Activated CD4-positive, alpha-beta T cell treated with anti-CD3 and anti-CD28 coated beads for 4 hours (primary cell): ENCODE measurements around the gene ITGB3.

Experiments
- DNase-seq, 2 donors: peaks; one replicate each; pipeline ENCODE4 v3.0.0-alpha.2; 2020

The ITGB3 gene

DNA sequence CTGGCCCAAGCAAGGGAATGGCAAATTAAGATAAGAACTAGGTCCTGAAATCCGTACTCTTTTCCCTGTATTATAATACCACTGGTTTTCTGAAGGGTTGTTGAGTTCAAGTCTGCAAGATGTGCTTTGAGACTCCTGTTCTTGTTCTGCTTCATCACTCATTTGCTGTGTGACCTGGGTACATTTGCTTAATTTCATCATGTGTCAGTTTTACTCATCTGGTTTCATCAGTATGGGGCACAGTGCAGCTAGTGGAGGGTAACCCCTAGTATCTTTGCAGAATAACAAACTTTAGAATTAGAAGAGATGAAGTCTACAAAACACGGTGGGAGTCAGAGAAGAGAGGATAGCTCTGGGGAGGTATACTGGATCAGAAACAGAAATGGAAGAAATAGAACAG, 48.2 kb downstream of the ITGB3 start:
- no peak for DNase-seq

DNA sequence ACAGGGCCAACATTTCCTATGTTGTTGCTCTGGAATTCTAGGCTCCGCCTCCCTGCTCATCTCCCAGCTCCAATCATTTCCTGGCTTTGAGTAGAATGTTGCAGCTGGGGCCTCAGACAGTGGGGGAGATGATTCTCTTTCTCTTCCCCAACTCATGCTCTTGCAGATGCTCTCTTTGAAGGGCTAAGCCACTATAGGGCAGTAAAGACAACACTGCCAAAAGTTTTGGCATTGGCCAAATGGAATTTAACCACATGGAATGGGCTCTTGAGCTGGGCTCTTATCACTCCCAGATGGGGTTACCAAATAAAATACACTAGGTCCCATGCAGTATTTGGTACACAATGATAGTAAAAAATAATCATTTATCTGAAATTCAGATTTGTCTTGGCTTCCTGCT, 50.6 kb downstream of the ITGB3 start:
- no peak for DNase-seq

DNA sequence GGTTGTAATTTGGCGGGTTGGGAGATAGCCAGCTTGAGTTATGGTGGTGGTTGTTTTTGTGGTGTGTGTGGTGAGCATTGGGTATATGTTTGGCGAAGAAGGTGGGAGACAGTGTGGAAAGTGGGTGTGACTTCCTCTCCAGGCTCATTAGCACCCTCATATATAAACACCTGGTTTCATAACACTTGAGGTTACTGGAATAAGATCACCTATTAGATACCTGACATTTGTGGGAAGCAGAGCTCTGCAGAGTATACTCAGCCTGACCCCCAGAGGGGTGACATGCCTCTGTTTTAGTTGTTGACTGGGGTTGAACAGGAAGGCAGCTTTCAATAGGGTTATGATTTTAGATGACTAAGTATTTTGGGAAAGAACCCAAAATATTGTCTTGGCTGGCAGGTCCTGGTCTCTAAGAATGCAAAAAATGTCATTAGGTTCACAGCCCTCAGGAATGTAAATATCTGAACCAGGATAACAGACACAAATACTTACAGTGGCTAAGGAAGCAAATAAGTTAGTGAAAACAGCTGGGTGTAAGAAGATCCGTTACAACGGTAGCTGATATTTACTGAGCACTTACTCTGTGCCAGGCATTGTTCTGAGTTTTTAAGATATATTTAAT, 51.8 kb downstream of the ITGB3 start:
- no peak for DNase-seq

GRCh38 chr17:47310186-47310733, 56.6 kb downstream of the ITGB3 start:
- no peak for DNase-seq

DNA sequence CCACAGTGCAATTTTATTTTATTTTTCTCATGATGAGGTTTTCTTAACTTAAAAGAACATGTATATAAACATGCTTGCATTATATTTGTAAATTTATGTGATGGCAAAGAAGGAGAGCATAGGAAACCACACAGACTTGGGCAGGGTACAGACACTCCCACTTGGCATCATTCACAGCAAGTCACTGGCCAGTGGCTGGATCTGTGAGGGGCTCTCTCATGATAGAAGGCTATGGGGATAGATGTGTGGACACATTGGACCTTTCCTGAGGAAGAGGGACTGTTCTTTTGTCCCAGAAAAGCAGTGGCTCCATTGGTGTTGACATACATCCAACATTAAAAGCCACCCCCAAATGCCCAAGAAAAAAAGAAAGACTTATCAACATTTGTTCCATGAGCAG, 57.8 kb downstream of the ITGB3 start:
- no peak for DNase-seq

DNA sequence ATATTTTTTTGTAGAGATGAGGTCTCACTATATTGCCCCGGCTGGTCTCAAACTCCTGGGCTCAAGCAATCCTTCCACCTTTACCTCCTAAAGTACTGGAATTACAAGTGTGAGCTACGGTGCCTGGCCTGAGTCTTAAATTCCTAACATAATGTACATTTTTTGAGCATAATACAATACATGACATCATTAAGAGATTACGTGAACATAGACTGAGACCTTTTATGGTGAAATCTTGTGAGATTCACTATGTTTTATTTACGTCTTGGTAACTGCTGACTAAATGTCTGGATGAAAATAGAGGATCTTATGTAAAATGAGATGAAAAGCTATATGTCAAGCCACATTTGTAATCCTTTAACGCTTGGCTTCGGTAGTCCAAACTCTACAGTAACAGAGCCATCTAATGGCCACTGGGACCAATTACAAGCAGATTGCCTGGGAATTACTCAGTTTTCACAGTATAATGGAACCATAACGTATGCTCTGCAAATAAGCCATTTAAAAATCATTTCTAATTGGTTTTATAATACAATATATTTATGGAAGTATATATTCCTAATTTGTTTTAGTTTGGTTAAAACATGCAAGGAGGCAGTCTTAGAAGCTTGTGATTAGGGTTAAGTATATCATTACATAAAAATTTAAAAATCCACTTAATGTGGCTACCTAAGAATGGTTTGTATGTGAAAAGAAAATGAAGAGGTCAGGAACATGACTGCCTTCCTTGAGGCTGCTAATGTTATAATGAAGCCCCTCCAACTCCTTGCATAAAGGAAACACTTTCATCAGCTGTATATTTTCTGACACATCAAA, 62.0 kb downstream of the ITGB3 start:
- DNase-seq = peak; percentile 11 to 16

DNA sequence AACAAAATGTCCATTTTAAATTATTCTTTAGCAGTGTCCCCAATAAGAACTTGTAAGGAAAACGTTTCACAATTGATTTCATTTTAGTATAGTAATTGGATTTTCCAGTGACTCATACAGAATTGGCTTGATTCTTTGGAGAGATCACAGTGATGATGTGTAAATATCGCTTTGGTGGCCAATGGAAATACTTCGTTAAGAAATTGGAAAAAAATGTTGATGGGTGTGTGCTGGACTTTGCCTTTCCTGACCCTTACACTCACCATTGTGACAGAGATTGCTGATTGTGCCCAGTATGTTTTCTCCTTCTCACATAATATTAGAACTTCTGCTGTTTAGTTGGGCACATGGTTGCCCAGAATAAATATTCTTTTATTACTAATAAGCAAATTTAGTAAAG, 62.7 kb downstream of the ITGB3 start:
- no peak for DNase-seq

- no peak for DNase-seq
These were observed 63.5 kb downstream of the ITGB3 start for GRCh38 chr17:47317119-47317518.

GRCh38 chr17:47318197-47318918, 64.7 kb downstream of the ITGB3 start:
- DNase-seq = no peak

DNA sequence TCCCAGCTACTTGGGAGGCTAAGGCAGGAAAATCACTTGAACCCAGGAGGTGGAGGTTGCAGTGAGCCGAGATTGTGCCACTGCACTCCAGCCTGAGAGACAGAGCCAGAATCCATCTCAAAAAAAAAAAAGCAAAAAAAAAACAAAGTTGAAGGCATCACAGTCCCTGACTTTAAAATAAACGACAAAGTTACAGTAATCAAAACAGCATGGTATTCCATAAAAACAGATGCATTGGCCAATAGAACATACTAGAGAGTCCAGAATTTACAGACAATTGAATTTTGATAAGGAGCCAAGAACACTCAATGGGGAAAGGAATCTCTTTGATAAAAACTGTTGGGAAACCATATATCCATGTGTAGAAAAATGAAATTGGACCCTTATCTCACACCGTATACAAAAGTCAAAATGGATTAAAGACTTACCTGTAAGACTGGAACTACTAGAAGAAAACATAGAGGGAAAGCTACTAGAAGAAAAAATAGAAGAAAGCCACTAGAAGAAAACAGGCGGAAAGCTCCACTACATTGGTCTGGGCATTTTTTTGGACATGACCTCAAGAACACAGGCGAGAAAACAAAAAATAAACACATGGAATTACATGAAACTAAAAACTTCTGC, 67.4 kb downstream of the ITGB3 start:
- no peak for DNase-seq

- peak; percentile 65 to 74 for DNase-seq
These were observed 70.0 kb downstream of the ITGB3 start, which contains the start of gene EFCAB13 for GRCh38 chr17:47323382-47324223. EFCAB13 (plus strand) TSS chr17:47323955; CDS start chr17:47328354, 4,399 bp downstream.

DNA sequence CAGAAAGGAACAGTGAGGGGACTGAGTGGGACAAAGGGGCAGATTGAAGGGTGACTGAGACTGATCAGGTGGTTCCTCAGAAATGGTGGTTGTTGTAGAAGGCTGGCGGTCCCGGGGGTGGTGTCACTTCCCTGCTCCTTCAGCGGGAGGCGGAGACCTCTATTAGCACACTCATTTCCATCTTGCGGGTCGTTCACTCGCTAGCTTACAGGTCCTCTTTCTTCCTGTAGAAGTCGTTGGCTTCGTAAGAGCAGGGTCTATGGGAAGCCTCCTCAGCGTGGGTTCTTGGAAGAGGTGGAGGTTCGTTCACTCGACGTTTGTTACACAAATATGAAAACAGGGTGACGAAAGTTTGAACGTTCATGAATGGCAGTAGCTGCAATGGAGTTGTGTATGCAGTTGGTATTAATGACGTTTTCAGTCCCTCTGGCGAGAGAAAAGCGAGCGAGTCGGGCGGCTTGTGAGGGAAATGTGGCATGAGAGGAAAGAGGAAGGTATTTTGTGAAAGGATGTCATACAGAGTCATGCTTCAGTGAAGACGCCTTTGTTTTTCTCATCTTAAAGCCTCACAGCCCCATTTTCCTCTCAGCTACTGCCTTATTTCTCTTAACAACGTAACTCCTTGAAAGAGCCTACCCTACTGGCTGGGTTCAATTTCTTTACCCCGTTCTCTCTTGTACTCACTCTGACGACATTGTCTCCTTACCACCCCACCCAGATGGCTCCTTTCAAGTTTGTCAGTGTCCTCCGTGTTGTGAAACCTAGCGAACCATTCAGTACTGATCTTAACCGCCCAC, 70.8 kb downstream of the ITGB3 start:
- DNase-seq = peak; percentile 22 to 41

GRCh38 chr17:47325176-47325575, 71.5 kb downstream of the ITGB3 start:
- DNase-seq = no peak

DNA sequence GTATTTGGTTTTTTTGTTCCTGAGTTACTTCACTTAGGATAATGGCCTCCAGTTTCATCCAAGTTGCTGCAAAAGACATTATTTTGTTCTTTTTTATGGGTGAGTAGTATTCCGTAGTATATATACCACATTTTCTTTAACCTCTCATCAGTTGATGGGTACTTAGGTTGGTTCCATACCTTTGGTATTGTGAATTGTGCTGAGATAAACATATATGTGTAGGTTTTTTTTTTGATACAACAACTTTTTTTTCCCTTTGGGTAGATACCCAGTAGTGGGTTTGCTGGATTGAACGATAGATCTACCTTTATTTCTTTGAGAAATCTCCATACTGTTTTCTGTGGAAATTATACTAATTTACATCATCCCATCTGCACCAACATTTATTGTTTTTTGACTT, 76.9 kb downstream of the ITGB3 start:
- DNase-seq = no peak

GRCh38 chr17:47332287-47332686, 78.7 kb downstream of the ITGB3 start:
- no peak for DNase-seq

GRCh38 chr17:47335101-47335936, 81.7 kb downstream of the ITGB3 start:
- no peak for DNase-seq

- no peak for DNase-seq
These were observed 84.4 kb downstream of the ITGB3 start for GRCh38 chr17:47338026-47338425.

- no peak for DNase-seq
These were observed 99.2 kb downstream of the ITGB3 start for GRCh38 chr17:47352848-47353247.

GRCh38 chr17:47358652-47359051, 105.0 kb downstream of the ITGB3 start:
- no peak for DNase-seq
